Fibroblast of skin of abdomen (primary cell): ENCODE results near the gene ADGB.
"Not testable (repeated sequence)": the region's sequence is repeated elsewhere in the genome, so short reads cannot be mapped to it uniquely, and the experiment has no call there.

Experiments used
- DNase-seq: peaks from one replicate; pipeline ENCODE4 v3.0.0-alpha.2; 2013

The ADGB gene

GRCh38 chr6:146819596-146820320 lies 221.0 kb downstream of the ADGB start:
- no peak for DNase-seq

DNA sequence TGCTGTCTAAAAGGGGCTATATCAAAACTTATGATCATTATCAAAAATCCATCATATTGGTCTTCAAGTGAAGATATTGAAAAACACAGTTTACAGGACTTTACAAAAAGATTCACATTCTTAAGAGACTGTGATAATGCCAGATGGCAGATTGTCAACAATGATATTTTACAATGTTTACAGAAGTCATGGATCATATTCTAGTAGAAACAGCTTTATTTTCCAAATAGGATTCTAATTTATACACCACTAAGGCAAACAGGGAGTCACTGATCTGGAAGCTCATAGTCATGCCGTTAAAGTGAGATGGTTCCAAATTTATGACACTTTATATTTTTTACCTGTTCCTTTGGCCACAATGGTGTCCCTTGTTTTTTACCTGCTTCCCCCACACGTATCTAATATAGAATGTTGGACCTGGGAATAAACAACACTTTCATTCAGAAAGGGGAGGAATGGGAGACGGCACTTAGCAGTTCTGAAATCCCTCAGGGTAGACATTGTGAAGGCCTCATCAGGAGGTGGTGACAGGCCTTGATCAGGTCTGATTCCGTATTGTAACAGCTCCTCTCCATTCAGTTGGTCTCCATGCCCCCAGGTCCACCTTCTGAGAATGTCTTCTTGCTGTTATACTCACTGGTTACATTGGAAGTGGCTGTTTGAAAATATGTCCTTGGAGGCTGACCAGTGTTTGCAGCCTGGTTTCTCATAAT lies 228.6 kb downstream of the ADGB start:
- no peak for DNase-seq

GRCh38 chr6:146829792-146830565 lies 231.2 kb downstream of the ADGB start:
- no peak for DNase-seq

- DNase-seq = no peak
Measured at GRCh38 chr6:146833157-146833556, 234.4 kb downstream of the ADGB start.

DNA sequence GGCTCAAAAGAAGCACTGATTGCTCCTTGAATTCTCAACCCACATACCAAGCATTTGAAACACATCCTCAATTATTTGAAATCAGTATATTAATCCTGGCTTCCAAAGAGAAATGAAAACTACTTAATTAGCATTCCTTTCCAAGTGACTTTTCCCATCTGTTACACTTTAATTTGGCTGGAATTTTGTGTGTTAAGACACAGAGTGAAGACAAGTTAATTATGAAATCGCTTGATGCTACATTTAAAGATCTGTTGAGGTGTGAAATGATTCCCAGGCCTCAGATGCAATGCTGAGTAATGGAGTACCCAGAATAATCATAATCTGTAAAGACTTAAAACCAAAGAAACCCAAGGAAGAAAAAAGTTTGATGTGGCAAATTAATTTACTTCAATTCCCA lies 241.4 kb downstream of the ADGB start:
- DNase-seq = no peak

DNA sequence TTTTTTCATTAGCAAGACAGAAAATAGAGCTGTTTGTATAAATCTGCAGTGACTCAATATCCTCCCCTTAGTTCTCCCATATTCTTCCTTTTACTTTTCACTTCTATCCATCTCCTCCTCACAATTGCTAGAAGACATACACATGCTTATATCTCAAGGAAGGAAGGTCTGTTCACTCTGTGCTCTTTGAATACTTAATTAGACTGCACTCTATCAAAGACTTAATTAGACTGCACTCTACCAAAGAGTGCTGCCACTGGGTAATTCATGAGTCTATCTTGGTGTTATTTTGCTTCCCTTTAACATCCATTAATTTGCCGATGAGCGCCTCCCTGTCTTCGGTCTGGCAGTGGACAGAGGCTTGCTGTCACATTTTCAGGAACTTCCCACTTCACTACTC lies 241.9 kb downstream of the ADGB start:
- DNase-seq = no peak

DNA sequence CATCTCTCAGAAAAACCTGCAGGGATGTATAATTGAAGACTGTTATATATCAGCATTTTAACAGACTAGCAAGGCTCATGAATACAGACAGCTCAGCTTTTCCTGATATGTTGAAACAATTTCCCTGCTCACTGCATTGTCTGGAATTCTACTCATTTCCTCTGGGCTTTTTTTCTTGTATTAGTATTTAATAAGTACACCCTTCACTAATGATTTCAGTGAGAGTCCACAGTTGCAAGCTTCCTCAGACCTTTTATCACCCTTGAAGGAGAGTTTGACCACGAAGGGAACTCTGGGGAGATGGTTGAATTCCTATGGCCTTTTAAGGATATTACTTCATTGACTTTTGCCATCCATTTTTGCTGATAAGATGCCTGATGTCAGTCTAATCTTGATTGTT lies 248.7 kb downstream of the ADGB start:
- peak; percentile 69 for DNase-seq

GRCh38 chr6:146850238-146850896 lies 251.6 kb downstream of the ADGB start:
- DNase-seq = peak; percentile 95

GRCh38 chr6:146850981-146851380 lies 252.2 kb downstream of the ADGB start:
- no peak for DNase-seq

DNA sequence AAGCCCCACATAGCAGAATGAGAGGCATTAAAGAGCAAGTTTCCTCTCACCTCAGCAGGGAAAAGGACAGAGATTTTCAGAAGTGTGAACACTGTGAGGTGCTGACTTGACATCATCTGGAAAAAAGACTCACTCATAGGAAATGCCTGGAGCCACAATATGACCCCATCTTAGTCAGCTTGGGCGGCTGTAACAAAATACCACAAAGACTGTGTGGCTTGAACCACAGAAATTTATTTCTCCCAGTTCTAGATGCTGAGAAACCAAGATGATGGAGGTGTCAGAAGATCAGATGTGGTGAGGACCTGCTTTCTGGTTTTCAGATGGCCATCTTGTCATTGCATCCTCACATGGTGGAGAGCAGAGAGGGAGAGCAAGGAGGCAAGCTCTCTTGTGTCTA lies 253.1 kb downstream of the ADGB start:
- peak; percentile 94 for DNase-seq

- DNase-seq = not testable (repeated sequence)
Measured at GRCh38 chr6:146854521-146855255, 255.9 kb downstream of the ADGB start.

DNA sequence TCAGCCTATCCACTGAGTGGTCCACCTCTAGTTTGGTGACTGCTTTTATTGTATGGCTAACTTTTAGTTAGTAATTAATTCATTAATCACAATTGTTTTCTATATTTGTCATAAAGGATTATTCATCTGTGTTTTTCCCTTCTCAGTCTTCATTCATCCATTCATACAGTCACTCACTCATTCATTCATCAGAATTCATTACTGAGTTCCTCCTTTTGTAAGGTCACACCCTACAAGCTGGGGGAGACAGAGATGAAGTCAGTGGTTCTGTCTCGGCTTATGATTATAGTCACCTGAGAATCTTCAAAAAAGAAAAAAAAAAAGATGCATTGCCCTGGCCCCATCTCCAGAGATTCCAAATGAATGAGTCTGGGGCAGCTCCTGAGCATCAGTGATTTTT lies 257.1 kb downstream of the ADGB start:
- DNase-seq = no peak

DNA sequence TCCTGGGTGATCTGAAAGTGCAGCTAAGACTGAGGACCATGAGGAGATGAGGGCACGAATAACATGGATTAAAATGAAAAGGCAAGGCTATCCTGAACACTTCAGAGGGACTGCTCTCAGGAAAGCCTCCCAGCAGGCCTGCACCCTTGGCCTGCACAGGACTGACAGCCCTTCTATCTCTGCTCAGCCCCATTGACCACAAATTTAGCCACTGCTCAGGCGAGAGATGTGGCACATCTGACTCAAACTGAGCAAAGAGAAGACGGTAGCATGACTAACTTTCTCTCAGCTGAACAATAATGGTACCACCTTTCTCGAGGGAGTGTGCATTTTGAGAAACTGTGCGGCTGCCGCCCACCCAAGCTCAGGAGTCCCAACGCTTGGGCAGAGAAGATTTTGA lies 257.5 kb downstream of the ADGB start:
- DNase-seq = no peak

- DNase-seq = peak; percentile 85
Measured at GRCh38 chr6:146857180-146857979, 258.6 kb downstream of the ADGB start.

DNA sequence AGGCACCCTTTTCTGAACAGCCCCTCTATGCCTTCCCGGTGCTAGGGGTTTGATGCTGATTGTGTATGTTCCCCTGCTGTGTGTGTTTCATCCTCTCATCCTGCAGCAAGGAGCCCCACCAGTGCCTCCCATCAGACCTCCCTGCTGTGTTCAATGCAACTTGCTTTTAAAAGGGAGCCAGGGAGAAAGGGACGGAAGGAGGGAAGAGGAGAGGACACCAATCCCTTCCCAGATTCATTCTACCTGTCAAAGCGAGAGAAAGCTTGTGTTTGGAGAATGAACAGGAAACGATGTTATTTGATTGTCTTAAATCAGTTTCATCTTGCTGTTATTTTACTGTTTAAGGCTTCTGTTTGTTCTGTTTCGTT lies 259.2 kb downstream of the ADGB start:
- no peak for DNase-seq

GRCh38 chr6:146859206-146859605 lies 260.4 kb downstream of the ADGB start:
- no peak for DNase-seq

DNA sequence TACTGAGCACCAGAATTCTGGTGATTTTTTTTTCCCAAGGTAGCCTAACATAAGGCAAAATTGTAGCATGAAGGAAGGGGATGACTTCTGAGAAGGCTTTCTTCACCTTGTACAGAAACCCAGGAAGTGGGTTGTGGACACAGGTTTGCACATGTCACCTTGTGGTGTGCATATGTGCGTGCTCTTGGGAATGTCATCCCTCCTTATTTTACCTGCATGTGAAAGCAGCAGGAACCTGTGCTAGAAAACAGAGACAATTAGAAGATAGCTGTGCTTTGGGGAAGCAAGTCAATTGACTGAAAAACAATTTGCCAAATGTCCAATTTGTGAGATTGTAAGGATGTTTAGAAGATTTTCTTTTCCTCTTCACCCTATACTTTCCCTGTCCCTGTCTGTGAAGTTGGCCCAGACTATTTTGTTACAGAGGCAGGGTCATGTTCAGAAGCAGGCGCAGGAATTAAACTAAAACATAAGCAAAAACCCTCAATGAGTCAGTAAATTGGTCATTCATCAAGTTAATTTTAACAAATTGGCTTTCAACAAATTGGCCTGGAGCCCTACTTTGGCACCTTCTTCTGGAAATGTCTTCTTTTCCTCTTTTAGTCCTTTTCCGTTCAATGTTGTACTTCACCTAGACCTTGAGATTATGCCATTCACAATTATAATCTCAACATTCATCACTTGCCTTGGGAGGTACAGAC lies 261.2 kb downstream of the ADGB start:
- DNase-seq = no peak

- DNase-seq = no peak
Measured at GRCh38 chr6:146860583-146860982, 261.8 kb downstream of the ADGB start.

DNA sequence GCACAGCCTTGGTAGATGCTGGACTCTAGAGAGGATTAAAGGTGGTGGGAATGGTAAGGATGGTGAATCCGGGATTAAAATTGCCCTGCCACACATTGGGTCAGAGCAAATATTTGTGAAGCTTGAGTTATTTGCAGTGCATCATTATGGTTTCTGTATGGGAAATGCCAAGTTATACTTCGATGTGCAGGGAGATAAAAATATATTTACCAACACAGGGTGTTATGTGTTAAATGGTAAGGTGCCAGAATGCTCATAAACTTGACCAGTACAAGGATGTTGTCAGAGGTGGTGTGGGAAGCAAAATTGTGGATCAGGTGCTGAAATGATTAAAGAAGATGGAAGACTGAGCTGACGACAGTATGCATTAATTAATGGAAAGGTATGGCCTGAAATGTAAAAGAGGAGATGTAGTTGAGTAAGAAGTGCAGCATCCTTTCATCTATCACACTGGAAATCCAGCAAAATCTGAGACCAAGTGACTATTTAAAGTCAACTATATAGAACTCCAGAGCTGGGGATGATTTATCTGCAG lies 262.3 kb downstream of the ADGB start:
- DNase-seq = no peak

GRCh38 chr6:146861716-146862115 lies 262.9 kb downstream of the ADGB start:
- DNase-seq = no peak

DNA sequence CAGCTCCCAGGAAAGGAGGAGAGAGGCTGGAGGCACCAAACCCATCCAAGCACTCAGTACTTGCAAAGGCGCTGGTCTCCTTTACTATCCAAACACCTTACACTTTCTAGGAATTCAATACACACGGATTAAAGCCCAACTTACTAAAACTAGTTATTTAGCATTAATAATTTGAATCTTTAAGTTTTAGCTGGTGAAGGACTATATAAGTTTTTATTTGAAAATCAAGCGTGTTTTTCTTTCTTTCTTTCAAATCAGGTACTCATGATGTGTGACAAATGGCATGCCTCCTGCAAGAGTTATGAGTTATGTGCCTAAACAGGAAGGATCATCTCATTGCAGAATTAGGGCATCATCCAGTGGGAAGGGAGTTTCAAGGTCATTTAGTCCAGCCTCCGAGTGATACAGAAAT lies 263.7 kb downstream of the ADGB start:
- no peak for DNase-seq
